Limb (tissue), 2 donors: ENCODE data around the gene PGRMC2.
A peak's percentile ranks its signal among the peaks of the same experiment; 100 is the strongest.
"Not testable (repeated sequence)": the region's sequence is repeated elsewhere in the genome, so short reads cannot be mapped to it uniquely, and the experiment has no call there.

Experiments
- DNase-seq, 2 donors: peaks; one replicate each; pipeline ENCODE4 v3.0.0-alpha.2; 2016; ENCODE audit errors: extremely low spot score in 2 of 2

Gene PGRMC2

DNA sequence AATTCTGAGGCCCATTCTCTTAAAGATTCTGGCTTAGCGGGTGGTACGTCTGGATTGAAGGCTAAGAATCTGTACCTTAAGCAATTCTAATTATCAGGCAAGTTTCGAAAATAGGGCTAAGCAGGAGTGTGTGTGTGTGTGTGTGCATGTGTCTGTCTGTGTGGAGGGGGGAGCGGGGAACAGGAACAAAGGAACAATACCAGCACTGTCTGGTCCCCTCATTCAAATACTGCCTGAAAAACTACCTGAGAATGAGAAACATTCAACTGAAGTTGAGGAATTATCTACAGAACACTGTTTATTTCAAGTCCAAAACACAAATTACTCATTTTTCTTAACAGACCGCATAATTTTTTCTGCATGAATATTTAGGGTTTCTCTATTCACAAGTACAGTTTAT lies 18.6 kb downstream of the PGRMC2 start:
- DNase-seq, result no peak

DNA sequence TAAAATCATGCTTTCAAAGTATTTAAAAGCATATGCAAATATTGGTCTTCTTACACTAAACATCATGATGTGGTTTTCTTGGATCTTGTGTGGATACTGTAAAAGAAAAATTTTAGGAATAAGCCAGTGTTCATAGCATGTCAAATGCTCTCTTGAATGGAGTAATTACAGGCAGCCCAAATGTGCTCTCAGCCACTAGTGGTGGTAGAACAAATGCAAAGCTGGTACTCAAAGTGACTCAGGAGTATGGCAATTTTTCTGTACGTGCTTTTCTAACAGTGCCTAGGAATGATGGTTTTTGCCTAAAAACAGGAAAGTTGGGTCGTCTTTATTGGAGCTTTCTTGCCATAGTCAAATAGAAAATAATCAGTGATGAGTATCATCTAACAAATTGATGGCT lies 19.9 kb downstream of the PGRMC2 start:
- DNase-seq, result no peak

DNA sequence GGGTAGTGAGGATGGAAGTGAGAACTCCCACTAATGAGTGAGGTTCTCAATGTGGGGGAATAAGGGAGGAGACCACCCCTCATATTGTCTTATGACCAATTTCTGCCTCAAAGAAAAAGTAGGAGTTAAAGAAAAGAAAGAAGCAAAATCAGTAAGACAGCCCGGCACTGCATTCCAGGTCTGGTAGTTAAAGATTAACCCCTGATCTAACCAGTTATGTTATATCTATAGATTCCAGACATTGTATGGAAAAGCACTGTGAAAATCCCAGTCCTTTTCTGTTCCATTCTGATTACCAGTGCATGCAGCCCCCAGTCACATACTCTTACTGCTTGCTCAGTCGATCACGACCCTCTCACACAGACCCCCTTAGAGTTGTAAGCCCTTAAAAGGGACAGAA lies 20.4 kb downstream of the PGRMC2 start:
- not testable (repeated sequence) for DNase-seq

DNA sequence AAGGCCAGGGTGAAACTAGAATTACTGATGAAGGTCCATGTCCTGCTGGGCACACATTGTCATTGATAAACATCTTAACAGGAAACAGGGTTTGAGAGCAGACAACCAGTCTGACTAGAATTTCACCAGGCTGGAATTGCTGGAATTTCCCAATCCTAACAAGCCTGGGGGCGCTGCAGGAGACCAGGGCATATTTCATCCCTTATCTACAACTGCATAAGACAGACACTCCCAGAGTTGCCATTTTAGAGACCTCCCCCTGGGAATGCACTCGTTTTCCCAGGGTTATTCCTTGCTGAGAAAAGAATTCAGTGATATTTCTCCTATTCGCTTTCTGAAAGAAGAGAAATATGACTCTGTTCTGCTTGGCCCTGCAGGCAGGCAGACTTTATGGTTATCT lies 22.1 kb downstream of the PGRMC2 start:
- not testable (repeated sequence) for DNase-seq

DNA sequence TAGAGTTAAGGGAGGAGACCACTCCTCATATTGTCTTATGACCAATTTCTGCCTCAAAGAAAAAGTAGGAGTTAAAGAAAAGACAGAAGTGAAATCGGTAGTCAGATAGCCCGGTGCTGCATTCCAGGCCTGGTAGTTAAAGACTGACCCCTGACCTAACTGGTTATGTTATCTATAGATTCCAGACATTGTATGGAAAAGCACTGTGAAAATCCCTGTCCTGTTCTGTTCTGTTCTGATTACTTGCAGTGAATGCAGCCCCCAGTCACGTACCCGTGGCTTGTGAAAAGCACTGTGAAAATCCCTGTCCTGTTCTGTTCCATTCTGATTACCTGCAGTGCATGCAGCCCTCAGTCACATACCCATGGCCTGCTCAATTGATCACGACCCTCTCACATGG lies 27.7 kb downstream of the PGRMC2 start:
- DNase-seq, result not testable (repeated sequence)

DNA sequence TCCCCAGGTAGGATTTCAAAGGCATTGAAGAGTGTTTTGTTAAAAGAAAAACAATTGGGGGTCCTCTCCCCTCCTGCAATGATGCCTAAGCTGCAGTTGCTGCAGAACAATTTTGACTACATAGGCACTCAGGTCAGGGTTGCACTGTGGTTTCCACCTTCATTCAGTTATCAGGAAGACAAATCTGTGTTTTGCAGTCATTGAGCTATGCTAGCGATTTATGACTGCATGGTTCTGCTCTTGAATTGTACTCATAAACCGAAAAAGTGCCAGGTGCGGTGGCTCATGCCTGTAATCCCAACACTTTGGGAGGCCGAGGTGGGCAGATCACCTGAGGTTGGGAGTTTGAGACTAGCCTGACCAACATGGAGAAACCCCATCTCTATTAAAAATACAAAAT lies 29.4 kb downstream of the PGRMC2 start:
- DNase-seq, result not testable (repeated sequence)

DNA sequence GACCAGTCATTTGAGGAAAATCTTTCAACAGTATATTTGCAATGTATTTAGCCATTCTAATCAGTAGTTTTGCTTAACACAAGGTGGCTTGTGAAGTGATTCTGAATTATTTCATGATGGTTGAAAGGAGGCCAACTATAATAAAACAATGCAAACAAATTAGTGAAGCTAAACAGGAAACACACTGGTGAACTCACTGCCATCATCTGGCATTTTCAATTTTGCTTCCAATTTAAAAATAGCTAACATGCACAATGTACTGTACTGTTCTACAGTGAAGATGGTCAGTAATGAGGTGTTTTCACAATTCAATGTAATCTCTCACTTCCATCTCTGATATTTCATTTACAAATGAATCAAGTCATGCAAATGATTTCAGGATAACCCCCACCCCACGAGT lies 31.1 kb downstream of the PGRMC2 start:
- no peak for DNase-seq

DNA sequence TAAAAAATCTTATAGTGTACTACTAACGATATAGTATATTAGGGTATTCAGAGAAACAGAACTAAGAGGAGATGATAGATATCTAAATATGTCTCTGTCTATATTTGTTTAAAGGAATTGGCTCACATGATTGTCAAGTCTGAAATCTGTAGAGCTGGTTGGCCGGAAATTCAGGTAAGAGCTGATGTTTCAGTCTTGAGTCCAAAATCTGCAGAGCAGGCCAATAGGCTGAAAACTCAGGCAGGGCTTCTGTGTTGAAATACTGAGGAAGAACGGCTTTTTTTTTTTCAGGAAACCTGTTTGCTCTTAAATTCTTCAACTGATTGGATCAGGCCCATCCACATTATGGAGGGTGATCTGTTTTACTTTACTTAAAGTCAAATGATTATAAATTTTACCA lies 31.7 kb downstream of the PGRMC2 start:
- no peak for DNase-seq

DNA sequence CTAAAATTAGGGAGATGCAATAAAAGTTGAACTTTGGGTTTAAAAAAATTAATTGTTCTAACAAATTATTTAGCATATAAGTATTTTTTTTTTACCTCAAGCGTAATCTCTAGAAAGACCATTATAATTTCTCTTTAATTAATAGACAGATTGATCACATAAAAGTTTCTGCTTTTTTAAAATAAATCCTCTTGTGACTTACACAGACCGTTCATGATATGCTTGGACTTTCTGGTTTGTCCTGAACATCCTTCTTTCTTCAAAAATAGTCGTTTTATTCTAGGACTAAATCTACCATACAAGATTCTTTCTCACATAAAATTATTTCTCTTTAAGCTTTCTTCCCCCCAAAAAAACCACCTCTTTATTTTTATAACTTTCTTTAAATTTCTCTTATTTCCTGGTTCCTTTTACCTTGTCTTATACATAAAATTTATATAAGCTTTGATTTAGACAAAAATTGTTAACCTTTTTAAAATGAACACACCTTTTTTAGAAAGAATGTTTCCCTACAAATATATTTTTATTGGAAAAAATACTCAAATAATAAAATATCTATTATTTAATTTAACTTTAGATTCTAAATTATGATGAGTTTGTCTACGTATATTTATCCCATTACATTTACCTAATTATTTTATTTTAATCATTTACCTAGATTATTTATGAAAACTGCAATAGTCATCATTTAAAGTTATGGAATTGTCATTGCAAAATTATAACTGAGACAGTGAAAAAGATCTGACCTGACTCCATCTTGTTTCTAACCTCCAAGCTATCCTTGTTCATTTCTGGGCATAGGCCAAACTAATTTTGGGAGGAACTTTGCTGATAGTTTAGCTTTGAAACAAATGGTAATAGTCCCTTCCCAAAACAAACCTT lies 37.6 kb downstream of the PGRMC2 start:
- DNase-seq, result no peak

DNA sequence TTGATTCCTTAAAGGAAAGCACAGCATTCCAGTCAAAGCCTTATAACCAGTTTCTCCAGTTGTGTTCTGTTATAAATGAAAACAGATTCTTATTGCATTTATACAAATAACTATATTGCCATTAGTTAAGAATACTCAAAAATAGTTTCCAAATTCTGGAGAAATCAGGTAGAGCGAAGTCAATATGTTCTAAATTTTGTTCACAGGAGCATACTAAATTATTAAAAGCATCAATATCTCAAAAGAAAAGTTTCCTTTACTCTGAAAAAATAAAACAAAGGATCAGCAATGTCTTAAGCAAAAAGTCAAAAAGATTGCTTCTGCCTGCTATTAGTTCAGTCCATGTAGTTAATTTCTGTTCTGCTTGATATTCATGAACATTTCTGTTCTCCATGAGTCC lies 39.7 kb downstream of the PGRMC2 start:
- DNase-seq, result no peak

DNA sequence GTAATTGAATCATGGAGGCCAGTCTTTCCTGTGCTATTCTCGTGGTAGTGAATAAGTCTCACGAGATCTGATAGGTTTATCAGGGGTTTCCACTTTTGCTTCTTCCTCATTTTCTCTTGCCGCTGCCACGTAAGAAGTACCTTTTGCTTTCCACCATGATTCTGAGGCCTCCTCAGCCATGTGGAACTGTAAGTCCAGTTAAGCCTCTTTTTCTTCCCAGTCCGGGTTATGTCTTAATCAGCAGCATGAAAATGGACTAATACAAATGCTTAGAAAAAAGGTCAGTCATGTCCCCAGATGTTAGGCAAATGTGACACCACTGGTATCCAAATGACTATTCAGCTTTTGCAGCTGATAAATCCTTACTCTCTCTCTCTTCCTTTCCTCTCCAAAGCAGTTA lies 42.2 kb downstream of the PGRMC2 start:
- DNase-seq, result not testable (repeated sequence)

DNA sequence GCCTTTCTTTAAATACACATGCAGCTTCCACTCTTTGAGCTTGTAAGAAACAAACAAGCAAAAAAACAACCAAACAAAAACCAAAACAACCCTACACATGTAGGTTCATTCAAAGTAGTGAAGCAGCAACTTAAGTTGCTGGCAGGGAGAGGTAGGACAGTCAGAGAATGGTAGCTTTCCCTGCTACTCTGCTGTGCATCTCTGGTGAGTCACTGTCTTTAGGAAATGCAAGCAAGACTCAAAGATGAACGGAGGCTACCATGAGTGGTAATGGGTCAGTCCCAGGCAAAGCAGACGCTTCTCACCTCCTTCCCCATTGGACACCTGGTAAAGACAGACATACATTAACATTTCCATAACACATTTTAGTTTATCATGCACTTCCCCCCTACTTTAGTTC lies 43.2 kb downstream of the PGRMC2 start:
- no peak for DNase-seq

DNA sequence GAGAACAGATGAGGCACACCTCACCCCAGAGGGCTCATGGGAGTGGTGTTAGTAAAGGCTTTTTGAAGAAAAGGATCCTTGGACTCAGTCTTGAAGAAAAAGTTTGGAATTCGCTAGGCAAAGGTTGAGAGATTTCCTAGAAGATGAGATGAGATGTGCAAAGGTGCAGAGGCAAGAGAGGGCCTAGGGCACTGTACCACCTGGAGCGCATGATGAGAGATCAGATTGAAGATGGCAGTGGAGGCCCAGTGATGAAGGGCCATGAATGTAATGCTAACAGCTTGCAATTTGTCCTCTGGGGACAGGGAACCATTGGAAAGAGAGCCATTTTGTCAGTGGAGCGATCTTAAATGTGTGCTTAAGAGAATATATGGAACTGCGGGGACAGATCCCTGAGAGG lies 45.0 kb downstream of the PGRMC2 start:
- no peak for DNase-seq

DNA sequence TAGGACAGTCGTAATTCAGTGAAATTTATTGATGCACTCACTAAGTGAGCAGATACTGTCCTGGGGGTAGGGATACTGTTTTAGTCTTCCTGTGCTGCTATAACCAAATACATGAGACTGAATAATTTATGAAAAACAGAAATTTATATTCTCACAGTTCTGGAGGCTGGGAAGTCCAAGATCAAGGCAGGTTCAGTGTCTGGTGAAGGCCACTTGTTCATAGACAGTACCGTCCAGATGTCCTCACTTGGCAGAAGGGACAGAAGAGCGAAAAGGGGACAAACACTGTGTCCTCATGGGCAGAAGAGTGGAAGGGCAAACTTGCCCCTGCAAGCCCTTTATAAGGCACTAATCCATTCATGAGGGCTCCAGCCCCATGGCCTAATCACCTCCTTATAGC lies 45.6 kb downstream of the PGRMC2 start:
- no peak for DNase-seq

DNA sequence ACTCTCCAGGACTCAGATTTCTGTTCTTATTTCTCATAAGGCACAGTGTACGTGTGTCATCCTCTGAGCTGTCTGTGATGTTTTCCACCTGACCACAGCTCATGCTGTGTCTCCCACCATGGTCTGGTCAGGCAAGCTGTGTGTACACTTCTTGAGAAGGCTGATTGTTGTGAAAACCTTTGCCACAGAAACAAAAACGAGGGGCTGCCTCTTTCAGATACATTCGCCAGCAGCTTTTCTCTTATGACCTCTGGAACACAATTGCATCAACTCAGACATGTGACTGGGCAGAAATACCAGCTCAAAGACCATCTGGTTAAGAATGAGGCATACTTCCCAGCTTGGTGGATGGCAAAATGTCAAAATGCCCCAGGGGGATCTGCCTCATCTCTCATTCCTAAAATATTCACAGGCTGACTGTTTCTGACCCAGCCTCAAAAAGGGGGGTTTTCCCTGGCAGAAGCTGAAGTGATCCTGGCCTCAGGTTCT lies 46.1 kb downstream of the PGRMC2 start:
- peak in 1 of 2 donors; percentile 14 for DNase-seq

DNA sequence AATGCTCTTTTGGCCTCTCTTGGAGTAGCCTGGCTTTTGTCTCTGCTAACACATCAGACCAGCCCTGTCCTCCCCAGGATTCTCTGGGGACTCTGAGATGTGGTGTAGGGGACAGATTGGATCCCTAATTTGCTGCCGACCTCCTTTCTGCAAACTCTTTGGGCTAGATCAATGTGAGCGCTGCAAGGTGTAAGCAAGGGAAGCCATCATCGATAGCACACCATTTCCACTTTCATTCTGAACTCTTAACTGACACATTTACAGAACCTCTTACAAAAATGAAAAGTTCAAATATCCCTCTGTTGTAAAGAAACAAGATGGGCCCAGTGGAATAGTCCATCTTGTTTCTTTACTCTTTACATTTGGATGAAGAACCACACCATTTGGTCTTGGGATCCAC lies 46.6 kb downstream of the PGRMC2 start:
- no peak for DNase-seq

DNA sequence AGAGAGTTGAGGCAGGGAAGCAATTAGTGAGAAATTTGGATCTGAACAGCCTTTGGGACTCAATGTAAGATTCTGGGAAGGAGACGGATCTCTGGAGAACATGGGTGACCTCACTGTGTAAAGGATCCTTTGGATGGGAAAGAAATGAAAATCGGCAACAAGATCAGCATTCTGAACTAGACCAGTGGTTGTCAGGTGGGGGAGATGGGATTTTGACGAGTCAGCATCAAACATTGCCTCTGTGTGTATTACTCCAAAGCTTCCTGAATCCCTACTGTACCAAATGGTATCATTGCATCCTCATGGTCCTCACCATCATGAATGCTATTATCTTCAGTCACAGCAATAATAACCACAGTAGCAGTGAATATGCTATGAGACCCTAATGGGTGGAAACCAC lies 52.8 kb downstream of the PGRMC2 start:
- no peak for DNase-seq

DNA sequence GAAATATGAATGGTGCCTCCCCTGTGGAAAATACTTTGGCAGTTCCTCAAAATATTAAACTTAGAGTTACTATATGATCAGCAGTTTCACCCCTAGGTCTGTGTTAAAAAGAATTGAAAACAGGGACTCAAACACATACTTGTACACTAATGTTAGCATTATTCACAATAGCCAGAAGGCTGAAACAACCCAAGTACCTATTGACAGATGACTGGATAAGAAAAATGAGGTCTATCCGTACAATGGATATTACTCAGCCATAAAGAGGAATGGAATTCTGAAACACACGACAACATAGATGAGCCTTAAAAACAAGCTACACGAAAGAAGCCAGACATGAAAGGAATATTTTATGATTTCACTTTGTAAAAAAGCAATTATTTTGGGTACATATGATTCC lies 54.9 kb downstream of the PGRMC2 start:
- DNase-seq, result no peak

DNA sequence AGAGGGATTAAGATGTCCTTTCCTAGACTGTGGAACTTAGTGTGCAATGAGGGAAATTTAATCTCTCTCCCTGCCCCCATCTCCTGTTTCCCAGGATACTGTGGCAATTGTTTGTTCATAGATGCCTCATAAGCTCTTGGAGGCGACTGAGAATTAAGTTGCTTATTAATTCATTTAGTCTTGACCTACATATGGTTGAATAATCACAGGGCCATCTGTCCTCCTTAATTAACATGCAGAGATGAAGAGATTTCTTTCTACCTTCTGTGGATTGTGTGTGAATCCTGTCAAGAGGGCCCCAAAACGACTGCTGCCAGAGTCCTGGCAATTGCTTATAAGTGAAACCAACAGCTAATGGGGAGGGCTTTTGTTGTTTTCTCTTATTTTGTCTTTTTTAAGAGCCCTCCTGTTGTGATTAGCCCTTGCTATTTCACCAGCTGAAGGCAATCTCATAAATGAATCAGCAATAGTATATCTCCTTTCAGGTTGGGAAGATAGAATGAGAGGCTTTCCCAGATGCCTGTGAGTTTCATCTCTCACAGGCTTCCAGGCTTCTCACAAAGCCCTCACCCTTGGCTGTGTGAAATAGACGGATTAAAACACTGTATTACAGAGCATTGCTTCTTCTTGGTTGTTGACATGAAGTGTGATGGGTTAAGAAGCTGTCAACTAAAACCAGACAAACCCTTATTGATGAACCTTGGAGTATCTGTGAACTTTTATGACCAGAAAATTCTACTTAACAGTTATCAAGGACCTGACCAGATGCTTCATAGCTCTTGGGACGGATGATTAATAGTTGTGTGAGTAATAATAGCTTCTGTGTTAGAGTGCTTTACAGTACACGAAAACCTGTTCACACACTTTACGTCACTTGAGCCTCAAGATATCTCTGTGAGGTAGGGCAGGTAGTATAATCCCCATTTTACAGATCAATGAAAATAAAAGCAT lies 58.5 kb downstream of the PGRMC2 start:
- DNase-seq, result no peak

DNA sequence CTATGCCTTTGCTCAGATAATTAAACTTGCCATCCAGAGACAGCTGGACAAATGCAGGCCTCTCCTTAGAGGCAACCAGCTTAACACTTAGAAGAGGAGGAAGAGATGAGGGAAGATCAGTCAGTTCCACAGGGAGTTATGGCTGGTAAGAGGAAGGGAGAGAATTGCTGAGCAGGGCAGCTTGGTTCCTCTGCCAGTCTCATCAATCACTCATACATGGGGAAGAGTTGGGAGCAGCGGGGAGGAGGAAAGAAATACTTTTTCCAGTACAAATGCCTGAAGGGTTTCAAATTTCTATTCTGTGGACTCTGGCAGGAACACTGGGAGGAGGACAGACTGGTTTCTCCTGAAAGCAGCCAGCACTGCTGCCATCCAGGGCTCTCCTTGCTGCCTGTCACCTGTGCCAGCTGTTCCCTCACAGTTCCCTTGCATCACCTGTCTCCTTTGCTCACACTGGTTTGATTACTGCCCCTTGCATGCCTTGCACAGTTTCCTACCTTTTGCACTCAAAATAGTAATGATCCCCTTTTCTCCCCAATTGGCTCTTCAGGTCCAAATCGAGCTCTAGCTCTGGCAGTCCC lies 59.5 kb downstream of the PGRMC2 start:
- DNase-seq, result no peak

DNA sequence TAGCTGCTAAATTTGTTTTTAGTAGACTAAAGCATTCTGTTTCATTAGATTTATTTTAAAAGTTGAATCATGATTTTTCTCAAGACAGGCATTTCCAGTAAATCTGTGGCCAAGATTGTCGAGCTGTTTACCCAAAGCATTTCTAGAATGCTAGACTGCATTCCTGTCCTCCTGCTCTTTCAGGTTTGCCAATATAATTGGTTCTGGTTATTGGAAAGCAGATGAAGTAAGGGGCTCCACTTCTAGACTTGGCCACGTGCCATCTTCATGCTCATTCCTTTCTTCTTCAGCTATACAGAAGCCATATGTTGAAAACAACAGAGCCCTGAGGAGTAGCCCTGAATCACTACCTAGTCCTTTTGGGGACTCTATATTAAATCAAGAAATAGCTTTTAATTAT lies 62.5 kb downstream of the PGRMC2 start:
- DNase-seq, result peak; percentile 43 to 46

DNA sequence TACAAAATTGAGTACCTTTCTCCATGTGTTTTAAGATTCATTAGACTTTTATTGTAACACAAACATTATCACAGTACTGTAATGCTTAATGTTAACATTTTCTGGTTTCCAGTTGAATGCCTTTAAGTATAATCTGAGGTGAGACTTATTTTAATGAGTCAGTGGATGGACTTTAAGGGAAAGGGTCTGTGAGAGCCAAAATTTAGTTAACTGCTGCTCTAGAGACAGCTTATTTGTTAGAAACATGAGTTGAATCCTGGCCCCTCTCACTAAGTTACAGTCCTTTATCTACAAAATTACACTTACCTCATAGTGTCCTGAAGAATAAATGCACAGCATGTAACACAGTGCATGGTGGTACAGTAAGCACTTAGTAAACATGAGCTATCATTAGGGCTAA lies 66.0 kb downstream of the PGRMC2 start:
- no peak for DNase-seq
